A673 (cell line): ENCODE measurements around the gene EPN1.

Experiments used
- EZH2 ChIP-seq: fragments of 200-600 bp; sonication (generic); IDR thresholded peaks from 2 replicates; pipeline ENCODE4 v1.6.1; 2017; ENCODE audit warnings: borderline replicate concordance, low read depth, mild to moderate bottlenecking, mixed read lengths, antibody characterized with exemption, low read length; ENCODE audit not compliant: poor library complexity, severe bottlenecking
- TF ChIP-seq, protein P1 (sequence below): fragments of 300-800, 200-600 bp; sonication (generic); conservative IDR thresholded peaks from 2 replicates; pipeline ENCODE4 v1.5.1; 2017; ENCODE audit warnings: low read depth, mild to moderate bottlenecking, antibody characterized with exemption, low read length, moderate library complexity, mixed read lengths

DNA sequence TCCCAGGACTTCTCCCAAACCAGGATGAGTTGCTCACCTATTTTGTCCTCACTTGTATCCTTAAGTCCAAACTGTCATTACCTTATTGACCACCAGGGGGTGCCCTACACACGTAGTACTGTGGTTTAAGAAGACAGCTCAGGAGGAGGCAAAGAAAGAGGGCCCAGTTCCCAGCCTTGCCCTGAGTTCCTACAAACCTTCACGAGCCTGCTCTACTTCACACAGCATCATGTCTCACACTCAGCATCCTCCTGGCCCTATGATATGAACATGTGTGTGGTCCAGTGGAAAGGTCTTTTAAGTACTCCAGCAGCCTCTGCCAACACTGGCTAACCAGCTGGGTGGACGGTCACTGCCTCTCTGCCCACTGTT lies 42.6 kb upstream of the EPN1 start:
- TF ChIP-seq, protein P1, sequence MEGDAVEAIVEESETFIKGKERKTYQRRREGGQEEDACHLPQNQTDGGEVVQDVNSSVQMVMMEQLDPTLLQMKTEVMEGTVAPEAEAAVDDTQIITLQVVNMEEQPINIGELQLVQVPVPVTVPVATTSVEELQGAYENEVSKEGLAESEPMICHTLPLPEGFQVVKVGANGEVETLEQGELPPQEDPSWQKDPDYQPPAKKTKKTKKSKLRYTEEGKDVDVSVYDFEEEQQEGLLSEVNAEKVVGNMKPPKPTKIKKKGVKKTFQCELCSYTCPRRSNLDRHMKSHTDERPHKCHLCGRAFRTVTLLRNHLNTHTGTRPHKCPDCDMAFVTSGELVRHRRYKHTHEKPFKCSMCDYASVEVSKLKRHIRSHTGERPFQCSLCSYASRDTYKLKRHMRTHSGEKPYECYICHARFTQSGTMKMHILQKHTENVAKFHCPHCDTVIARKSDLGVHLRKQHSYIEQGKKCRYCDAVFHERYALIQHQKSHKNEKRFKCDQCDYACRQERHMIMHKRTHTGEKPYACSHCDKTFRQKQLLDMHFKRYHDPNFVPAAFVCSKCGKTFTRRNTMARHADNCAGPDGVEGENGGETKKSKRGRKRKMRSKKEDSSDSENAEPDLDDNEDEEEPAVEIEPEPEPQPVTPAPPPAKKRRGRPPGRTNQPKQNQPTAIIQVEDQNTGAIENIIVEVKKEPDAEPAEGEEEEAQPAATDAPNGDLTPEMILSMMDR, result peak; percentile 80
- no peak for TF ChIP-seq EZH2
